MM.1S (cell line): Measurements from ENCODE around the gene CCR5AS.

Source experiments
- EZH2phosphoT487 ChIP-seq: fragments of 300-600 bp; sonication (generic); IDR thresholded peaks from 2 replicates; pipeline ENCODE4 v1.6.1; 2018; ENCODE audit warnings: antibody characterized with exemption, low read length
- TF ChIP-seq, protein P1 (sequence below): fragments of 300-600 bp; sonication (generic); IDR thresholded peaks from 2 replicates; pipeline ENCODE4 v1.5.1; 2016; ENCODE audit warnings: antibody characterized with exemption, low read length, mixed read lengths

DNA sequence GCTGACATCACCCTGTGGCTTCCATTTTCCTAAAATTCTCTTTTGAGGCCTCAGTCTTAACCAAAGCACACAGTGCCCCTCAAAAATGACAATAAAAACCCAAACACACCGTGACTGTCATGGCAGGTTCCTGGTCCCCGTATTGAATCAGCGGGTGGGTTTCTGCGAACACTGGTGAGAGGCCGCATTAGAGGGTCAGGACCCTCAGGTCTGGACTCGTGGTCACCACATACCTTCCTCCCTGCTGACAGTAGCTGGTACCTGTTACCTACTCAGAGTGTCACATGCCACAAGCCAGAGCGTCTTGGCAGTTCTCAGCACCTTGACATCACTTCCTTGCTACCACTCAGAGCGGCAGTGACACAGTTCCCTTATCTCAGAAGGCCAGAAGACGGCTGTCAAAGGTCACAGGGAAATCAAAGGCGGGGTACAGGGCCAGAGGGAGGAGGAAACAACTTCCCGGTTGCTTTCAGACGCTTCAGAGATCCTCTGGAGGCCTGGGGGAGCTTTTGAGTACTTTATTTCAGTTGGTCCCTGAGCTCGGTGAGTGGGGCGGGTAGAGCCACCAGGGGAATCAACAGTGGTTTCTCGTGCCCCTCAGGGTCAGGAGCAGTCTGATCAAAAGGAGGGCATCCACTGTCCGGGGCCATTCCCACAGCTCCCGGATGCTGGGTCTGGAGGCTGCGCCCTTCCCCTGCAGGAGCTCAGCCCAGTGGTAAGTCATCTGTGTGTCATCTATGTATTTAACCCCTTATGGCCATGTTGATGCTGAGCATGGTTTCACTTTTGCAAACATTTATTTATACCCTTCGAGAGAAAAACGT, at the start of gene CCR5AS, which contains the start of gene CCRL2:
- TF ChIP-seq, protein P1, sequence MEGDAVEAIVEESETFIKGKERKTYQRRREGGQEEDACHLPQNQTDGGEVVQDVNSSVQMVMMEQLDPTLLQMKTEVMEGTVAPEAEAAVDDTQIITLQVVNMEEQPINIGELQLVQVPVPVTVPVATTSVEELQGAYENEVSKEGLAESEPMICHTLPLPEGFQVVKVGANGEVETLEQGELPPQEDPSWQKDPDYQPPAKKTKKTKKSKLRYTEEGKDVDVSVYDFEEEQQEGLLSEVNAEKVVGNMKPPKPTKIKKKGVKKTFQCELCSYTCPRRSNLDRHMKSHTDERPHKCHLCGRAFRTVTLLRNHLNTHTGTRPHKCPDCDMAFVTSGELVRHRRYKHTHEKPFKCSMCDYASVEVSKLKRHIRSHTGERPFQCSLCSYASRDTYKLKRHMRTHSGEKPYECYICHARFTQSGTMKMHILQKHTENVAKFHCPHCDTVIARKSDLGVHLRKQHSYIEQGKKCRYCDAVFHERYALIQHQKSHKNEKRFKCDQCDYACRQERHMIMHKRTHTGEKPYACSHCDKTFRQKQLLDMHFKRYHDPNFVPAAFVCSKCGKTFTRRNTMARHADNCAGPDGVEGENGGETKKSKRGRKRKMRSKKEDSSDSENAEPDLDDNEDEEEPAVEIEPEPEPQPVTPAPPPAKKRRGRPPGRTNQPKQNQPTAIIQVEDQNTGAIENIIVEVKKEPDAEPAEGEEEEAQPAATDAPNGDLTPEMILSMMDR = no peak
- no peak for TF ChIP-seq EZH2phosphoT487
